Sigmoid colon (tissue), 3 donors: ENCODE data around the gene CD276.

Experiments used
- CTCF ChIP-seq, 4 experiments: fragments of 450-650 bp in 3 of 4; fragments of 200-600 bp in 1 of 4; IDR thresholded peaks; one replicate each; pipeline ENCODE4 v1.5.1; 2016 to 2019; ENCODE audit warnings: antibody characterized with exemption in 4 of 4, mild to moderate bottlenecking in 3 of 4, moderate library complexity in 2 of 4
- POLR2A ChIP-seq, 2 donors: fragments of 450-650 bp; IDR thresholded peaks; one replicate each; pipeline ENCODE4 v1.6.1; 2016; ENCODE audit warnings: antibody characterized with exemption in 2 of 2, mild to moderate bottlenecking in 2 of 2, moderate library complexity in 2 of 2

GRCh38 chr15:73751511-73751898 is 67.3 kb downstream of the CD276 start:
- TF ChIP-seq CTCF (IDR thresholded peaks at IDR 0.05): no peak
- no peak for TF ChIP-seq POLR2A (IDR thresholded peaks at IDR 0.05)
